ENCODE data around the gene ADAMTSL4. TPM values are rescaled to one million over a fixed set of nuclear protein-coding genes. Genes with fewer than 3 reads are reported as not detected.

Gene ADAMTSL4
- total and polyA plus RNA-seq, 9 of the 15 experiments (the other 6 are each of a cell fraction or from before 2014, with no cell fraction given), result 12.7 to 212 (median 35.6) TPM

DNA sequence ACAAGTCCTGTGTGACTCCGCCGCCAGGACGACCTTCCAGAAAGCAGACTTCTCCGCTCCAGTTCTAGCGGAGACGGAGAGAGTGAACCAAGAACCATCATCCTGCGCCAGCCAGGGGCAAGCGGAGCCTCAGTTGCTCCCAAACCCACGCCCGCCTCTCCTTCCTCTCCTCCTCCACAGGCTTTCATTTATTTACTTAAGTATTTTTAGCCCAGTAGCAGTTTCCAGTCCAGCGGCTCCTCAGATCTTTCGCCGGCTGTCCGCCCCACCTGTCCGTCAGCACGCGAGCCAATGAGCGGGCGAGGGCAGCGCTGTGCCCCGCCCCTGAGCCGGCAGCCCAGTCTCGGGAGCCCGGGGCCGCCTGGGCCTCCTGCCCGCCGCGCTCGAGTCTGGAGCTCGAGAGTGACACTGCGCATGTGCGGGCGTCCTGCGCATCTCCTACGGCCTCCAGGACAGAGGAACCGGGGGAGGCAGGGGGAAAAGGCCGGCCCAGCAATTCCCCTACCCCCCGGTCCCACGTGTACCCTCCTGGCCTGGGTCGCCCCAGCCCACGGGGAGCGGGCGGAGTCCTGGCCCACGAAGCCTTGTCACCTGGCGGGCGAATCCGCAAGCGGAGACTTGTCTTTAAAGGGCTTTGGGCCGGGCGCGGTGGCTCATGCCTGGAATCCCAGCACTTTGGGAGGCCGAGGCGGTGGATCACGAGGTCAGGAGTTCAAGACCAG, 33.7 kb upstream of the ADAMTSL4 start, which contains the start of gene FALEC (continued):
- TF ChIP-seq NR2C2 (CRISPR knock-in tag; IDR thresholded peaks at IDR 0.05) (no peak), NR2C2 (tag; IDR thresholded peaks at IDR 0.05) (no peak), KLF6 (CRISPR knock-in tag; IDR thresholded peaks at IDR 0.05; ENCODE audit: borderline replicate concordance) (no peak), MEIS2 (IDR thresholded peaks at IDR 0.05; ENCODE audit: partially characterized antibody) (peak; percentile 92), HDAC1 (IDR thresholded peaks at IDR 0.05) (peak in 1 of 2 experiments; percentile 58; a peak in 1 of 4 replicates), SMARCA5 (IDR thresholded peaks at IDR 0.05) (no peak), PHF8 (IDR thresholded peaks at IDR 0.05; ENCODE audit: borderline replicate concordance, low read length) (peak; percentile 60; the same call in 1 of the 2 replicates), ZNF668 (CRISPR knock-in tag; IDR thresholded peaks at IDR 0.05) (no peak), FOXM1 (IDR thresholded peaks at IDR 0.05; ENCODE audit: low read depth) (no peak), FOXM1 (CRISPR knock-in tag; IDR thresholded peaks at IDR 0.05; ENCODE audit: low read depth) (no peak), SREBF2 (CRISPR knock-in tag; IDR thresholded peaks at IDR 0.05) (no peak), CBX1 (IDR thresholded peaks at IDR 0.05; ENCODE audit: low read depth) (0 out of 2 replicates have a peak, but pooled peaks have one; percentile 26), RBM15 (IDR thresholded peaks at IDR 0.05; ENCODE audit: insufficient read depth, low read length) (no peak), BACH1 (tag; IDR thresholded peaks at IDR 0.05) (no peak), POLR2B (IDR thresholded peaks at IDR 0.05; ENCODE audit: low read depth, partially characterized antibody) (peak; percentile 34), MTF1 (CRISPR knock-in tag; IDR thresholded peaks at IDR 0.05; ENCODE audit: borderline replicate concordance) (no peak), NRF1 (conservative IDR thresholded peaks at IDR 0.05 in 1 of 2, IDR thresholded peaks at IDR 0.05 in 1 of 2) (peak; percentile 99), MEF2A (IDR thresholded peaks at IDR 0.05; ENCODE audit: control insufficient read depth, low read depth, low read length) (peak; percentile 60; the same call in 1 of the 2 replicates), DMBX1 (CRISPR knock-in tag; IDR thresholded peaks at IDR 0.05; ENCODE audit: borderline replicate concordance) (no peak; the same call in 1 of the 2 replicates), KLF13 (tag; IDR thresholded peaks at IDR 0.05; ENCODE audit: borderline replicate concordance, low read depth) (0 out of 2 replicates have a peak, but pooled peaks have one; percentile 26), SIX5 (IDR thresholded peaks at IDR 0.05; ENCODE audit: borderline replicate concordance in 1 of 2, insufficient read depth in 1 of 2, low read depth in 1 of 2, low read length in 2 of 2) (no peak), POLR2G (IDR thresholded peaks at IDR 0.05; ENCODE audit: low read depth, low read length) (peak; percentile 81), SNAPC5 (CRISPR knock-in tag; IDR thresholded peaks at IDR 0.05) (no peak)
- TF ChIP-seq, protein P1, sequence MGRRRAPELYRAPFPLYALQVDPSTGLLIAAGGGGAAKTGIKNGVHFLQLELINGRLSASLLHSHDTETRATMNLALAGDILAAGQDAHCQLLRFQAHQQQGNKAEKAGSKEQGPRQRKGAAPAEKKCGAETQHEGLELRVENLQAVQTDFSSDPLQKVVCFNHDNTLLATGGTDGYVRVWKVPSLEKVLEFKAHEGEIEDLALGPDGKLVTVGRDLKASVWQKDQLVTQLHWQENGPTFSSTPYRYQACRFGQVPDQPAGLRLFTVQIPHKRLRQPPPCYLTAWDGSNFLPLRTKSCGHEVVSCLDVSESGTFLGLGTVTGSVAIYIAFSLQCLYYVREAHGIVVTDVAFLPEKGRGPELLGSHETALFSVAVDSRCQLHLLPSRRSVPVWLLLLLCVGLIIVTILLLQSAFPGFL (CRISPR knock-in tag; IDR thresholded peaks at IDR 0.05), result peak; percentile 80; the same call in 1 of the 2 replicates

Measured in K562 (cell line).